ENCODE data around the gene LILRB3.
"Not testable (repeated sequence)": the region's sequence is repeated elsewhere in the genome, so short reads cannot be mapped to it uniquely, and the experiment has no call there.

The LILRB3 gene

DNA sequence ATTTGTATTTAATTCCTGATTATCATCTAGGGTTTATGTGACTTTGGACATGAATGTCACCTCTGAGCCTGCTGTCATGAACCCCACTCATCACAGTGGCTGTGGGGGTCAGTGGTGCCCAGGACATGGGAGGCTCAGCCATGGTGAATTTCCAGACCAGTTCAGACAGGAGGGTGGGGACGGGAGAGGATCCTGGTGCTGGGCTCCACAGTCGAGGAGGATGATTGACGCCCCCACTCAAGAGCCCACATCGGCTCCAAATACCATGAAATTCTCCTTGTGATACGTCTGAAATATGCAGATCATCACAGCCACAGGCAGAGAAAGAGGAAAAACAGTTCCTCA, 1.1 kb upstream of the LILRB3 start:
- H3K36me3 ChIP-seq (ENCODE audit: control insufficient read depth, insufficient read depth, low read length); H3K27me3 ChIP-seq (ENCODE audit: control insufficient read depth, insufficient read depth, low read length, poor library complexity, severe bottlenecking); H3K27ac ChIP-seq (ENCODE audit: insufficient read depth, low read depth, low read length, poor library complexity, severe bottlenecking); H3K4me1 ChIP-seq (ENCODE audit: control insufficient read depth, insufficient read depth, low read length); H3K9me3 ChIP-seq (ENCODE audit: control insufficient read depth, low read length); H3K4me3 ChIP-seq (ENCODE audit: insufficient read depth, low read depth, low read length): not testable (repeated sequence)
- WGBS, 2 experiments: 77 to 83% methylated on average over 5 of the region's 5 CpGs

DNA sequence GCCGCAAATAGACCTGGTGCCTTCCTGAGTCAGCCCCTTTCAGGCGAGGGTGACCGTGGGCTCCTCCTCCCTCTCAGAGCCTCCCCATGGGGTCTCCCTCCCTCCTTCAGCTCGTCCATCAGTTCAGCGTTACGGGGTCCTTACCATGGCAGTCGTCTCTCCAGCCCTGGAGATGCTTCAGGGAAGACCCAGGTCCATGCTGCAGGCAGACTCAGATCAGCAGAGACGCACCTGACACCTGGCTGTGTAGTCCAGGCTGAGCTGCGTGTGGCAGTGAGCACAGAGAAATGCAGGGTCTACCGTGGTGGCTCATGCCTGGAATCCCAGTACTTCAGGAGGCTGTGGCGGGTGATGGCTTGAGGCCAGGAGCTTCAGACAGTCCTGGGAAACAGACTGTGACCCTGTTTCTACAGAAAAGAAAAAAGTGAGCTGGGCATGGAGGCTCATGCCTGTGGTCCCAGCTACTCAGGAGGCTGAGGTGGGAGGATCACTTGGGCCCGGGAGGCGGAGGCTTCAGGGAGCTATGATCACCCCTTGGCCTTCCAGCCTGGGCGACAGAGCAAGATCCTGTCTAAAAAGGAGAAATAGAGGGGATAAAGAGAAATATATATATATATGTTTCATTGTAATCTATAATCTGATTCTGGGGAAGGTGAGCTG, 600 bp upstream of the LILRB3 start:
- not testable (repeated sequence) for H3K4me1 ChIP-seq (ENCODE audit: control insufficient read depth, insufficient read depth, low read length); H3K9me3 ChIP-seq (ENCODE audit: control insufficient read depth, low read length); H3K4me3 ChIP-seq (ENCODE audit: insufficient read depth, low read depth, low read length); H3K27me3 ChIP-seq (ENCODE audit: control insufficient read depth, insufficient read depth, low read length, poor library complexity, severe bottlenecking); H3K36me3 ChIP-seq (ENCODE audit: control insufficient read depth, insufficient read depth, low read length); H3K27ac ChIP-seq (ENCODE audit: insufficient read depth, low read depth, low read length, poor library complexity, severe bottlenecking)
- WGBS, 2 experiments: 74 to 82% methylated on average over 14 of the region's 14 CpGs

DNA sequence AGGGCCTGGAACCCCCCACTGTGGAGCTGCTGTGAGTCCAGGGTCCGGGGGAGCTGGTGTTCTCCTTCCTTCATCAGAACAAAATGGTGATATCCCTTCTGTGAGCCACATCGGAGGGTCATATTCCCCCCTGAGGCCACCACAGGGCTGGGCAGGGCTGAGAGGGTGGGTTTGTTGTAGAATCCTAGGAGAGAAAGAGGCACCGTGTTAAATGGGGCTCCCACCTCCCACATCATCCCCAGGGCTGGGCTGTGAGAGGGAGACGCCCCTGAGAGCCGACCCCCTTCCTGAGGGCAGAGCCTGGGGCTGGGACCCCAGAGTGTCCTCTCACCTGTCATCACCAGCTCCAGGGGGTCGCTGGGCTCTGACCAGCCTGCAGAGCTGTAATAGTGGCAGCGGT, 860 bp downstream of the LILRB3 start:
- H3K27ac ChIP-seq (ENCODE audit: insufficient read depth, low read depth, low read length, poor library complexity, severe bottlenecking); H3K4me3 ChIP-seq (ENCODE audit: insufficient read depth, low read depth, low read length); H3K4me1 ChIP-seq (ENCODE audit: control insufficient read depth, insufficient read depth, low read length); H3K27me3 ChIP-seq (ENCODE audit: control insufficient read depth, insufficient read depth, low read length, poor library complexity, severe bottlenecking); H3K9me3 ChIP-seq (ENCODE audit: control insufficient read depth, low read length); H3K36me3 ChIP-seq (ENCODE audit: control insufficient read depth, insufficient read depth, low read length): not testable (repeated sequence)
- 100% methylated on average over 2 of the region's 7 CpGs; no CpG with 5 or more reads in 1 of the 2 experiments for WGBS, 2 experiments

- H3K36me3 ChIP-seq (ENCODE audit: control insufficient read depth, insufficient read depth, low read length); H3K27ac ChIP-seq (ENCODE audit: insufficient read depth, low read depth, low read length, poor library complexity, severe bottlenecking); H3K9me3 ChIP-seq (ENCODE audit: control insufficient read depth, low read length); H3K4me1 ChIP-seq (ENCODE audit: control insufficient read depth, insufficient read depth, low read length); H3K4me3 ChIP-seq (ENCODE audit: insufficient read depth, low read depth, low read length); H3K27me3 ChIP-seq (ENCODE audit: control insufficient read depth, insufficient read depth, low read length, poor library complexity, severe bottlenecking): not testable (repeated sequence)
- WGBS, 2 experiments: 88 to 96% methylated on average over 4 to 5 of the region's 5 CpGs
Measured at GRCh38 chr19:54219702-54220101, 3.1 kb downstream of the LILRB3 start.

- no peaks in the 10 kb centered on the region for H3K4me1 ChIP-seq (ENCODE audit: control insufficient read depth, insufficient read depth, low read length)
- no peaks in the 10 kb centered on the region for H3K9me3 ChIP-seq (ENCODE audit: control insufficient read depth, low read length)
- no peaks in the 10 kb centered on the region for H3K36me3 ChIP-seq (ENCODE audit: control insufficient read depth, insufficient read depth, low read length)
- no peaks in the 10 kb centered on the region for H3K27me3 ChIP-seq (ENCODE audit: control insufficient read depth, insufficient read depth, low read length, poor library complexity, severe bottlenecking)
- H3K27ac ChIP-seq (ENCODE audit: insufficient read depth, low read depth, low read length, poor library complexity, severe bottlenecking): no peak overlapping the region
- H3K4me3 ChIP-seq (ENCODE audit: insufficient read depth, low read depth, low read length): no peak overlapping the region
- 92 to 93% methylated on average over 27 of the region's 27 CpGs for WGBS, 2 experiments
Measured at GRCh38 chr19:54218960-54219661, 3.7 kb downstream of the LILRB3 start.

DNA sequence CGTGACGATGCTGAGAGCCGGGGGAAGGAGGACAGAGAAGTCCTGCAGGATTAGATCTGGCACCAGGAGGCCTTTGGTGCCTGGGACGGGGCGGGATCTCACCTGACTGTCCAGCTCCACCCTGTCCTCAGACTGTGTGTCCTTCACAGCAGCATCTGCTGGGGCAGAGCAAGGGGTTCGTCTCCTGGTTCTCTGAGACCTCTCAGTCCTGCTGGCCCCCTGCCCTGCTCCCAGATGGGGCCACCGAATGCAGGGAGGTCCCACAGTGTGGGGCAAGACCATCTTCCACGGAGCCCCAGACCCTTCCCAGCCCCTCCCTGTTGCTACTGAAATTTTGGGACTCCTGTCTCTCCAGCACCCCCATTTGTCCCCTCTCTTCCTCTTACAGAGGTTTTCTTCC, 4.5 kb downstream of the LILRB3 start:
- Histone ChIP-seq H3K27me3 (ENCODE audit: control insufficient read depth, insufficient read depth, low read length, poor library complexity, severe bottlenecking) (no peaks in the 10 kb centered on the region), H3K27ac (ENCODE audit: insufficient read depth, low read depth, low read length, poor library complexity, severe bottlenecking) (no peak overlapping the region)
- 76 to 80% methylated on average over 8 of the region's 8 CpGs for WGBS, 2 experiments

DNA sequence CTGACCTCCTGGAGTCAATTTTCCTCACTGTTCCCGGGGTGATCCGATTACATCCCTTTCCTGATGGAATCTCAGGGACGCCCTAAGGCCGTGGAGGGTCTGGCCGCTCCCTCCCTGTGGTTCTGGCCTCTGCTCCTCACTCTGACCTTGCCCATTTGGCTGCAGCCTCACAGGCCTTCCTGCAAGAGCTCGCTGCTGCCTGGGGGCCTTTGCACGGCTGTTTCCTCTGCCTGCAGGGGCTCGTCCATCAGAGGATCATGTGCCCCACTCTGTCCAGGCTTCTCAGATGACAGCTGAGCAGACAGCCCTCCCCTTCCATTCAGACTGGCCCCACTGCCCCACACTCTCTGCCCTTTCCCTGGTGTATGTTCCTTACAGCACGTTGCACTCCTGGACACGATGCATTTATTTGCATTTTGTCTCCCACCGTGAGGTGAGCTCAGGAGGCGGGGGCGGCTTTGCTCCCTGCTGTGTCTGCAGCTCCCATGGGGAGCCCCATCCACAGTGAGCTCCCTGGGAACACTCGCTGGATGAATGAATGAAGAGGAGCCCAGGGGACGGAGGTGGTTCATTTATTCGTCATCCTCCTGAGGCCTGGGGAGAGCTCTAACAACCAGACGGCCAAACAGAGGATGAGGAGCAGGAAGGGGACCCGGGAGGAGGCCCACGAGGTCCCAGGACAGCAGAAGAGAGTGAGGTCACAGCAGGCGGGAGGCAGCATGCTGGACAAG, 5.1 kb downstream of the LILRB3 start:
- H3K27ac ChIP-seq (ENCODE audit: insufficient read depth, low read depth, low read length, poor library complexity, severe bottlenecking); H3K36me3 ChIP-seq (ENCODE audit: control insufficient read depth, insufficient read depth, low read length); H3K4me3 ChIP-seq (ENCODE audit: insufficient read depth, low read depth, low read length); H3K9me3 ChIP-seq (ENCODE audit: control insufficient read depth, low read length); H3K4me1 ChIP-seq (ENCODE audit: control insufficient read depth, insufficient read depth, low read length); H3K27me3 ChIP-seq (ENCODE audit: control insufficient read depth, insufficient read depth, low read length, poor library complexity, severe bottlenecking): not testable (repeated sequence)
- 51 to 60% methylated on average over 16 of the region's 20 CpGs for WGBS, 2 experiments

More for the DNA sequence above, 4.5 kb downstream of the LILRB3 start:
- no peaks in the 10 kb centered on the region for H3K4me1 ChIP-seq (ENCODE audit: control insufficient read depth, insufficient read depth, low read length)
- no peak overlapping the region for H3K4me3 ChIP-seq (ENCODE audit: insufficient read depth, low read depth, low read length)
- H3K36me3 ChIP-seq (ENCODE audit: control insufficient read depth, insufficient read depth, low read length): no peaks in the 10 kb centered on the region
- no peaks in the 10 kb centered on the region for H3K9me3 ChIP-seq (ENCODE audit: control insufficient read depth, low read length)

DNA sequence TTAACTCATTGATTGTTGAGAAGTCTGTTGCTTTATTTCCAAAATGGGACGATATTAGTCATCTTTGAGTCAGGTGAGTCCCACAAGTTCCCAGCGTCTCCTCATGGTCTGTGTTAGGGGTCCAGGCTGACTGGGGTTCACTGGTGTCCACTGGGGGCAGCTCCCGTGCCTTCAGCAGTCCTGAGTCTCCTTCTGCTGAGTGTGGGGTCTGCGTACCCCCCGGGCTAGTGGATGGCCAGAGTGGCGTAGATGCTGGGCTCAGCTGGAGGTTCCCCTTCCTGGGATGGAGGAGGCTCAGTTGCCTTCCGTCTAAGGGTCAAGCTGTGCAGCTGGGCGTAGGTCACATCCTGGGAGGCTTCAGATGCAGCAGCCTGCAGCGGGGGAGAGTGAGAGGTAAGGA, 5.9 kb downstream of the LILRB3 start:
- H3K36me3 ChIP-seq (ENCODE audit: control insufficient read depth, insufficient read depth, low read length): no peaks in the 10 kb centered on the region
- no peak overlapping the region for H3K27ac ChIP-seq (ENCODE audit: insufficient read depth, low read depth, low read length, poor library complexity, severe bottlenecking)
- H3K27me3 ChIP-seq (ENCODE audit: control insufficient read depth, insufficient read depth, low read length, poor library complexity, severe bottlenecking): no peaks in the 10 kb centered on the region
- 78 to 83% methylated on average over 9 of the region's 9 CpGs for WGBS, 2 experiments
- no peaks in the 10 kb centered on the region for H3K9me3 ChIP-seq (ENCODE audit: control insufficient read depth, low read length)
- H3K4me1 ChIP-seq (ENCODE audit: control insufficient read depth, insufficient read depth, low read length): no peaks in the 10 kb centered on the region
- H3K4me3 ChIP-seq (ENCODE audit: insufficient read depth, low read depth, low read length): no peak overlapping the region

DNA sequence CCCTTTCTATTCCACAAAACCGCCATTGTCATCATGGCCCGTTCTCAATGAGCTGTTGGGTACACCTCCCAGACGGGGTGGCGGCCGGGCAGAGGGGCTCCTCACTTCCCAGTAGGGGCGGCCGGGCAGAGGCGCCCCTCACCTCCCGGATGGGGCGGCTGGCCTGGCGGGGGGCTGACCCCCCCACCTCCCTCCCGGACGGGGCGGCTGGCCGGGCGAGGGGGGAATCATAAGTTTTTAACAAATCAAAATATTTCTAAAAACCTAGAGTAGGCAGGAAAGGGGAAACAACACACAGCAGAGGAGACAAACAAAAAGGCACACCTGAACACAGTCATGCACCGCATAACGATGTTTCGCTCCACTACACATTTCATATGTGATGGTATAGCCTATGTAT, 8.1 kb downstream of the LILRB3 start:
- not testable (repeated sequence) for H3K36me3 ChIP-seq (ENCODE audit: control insufficient read depth, insufficient read depth, low read length); H3K27ac ChIP-seq (ENCODE audit: insufficient read depth, low read depth, low read length, poor library complexity, severe bottlenecking); H3K27me3 ChIP-seq (ENCODE audit: control insufficient read depth, insufficient read depth, low read length, poor library complexity, severe bottlenecking); H3K4me3 ChIP-seq (ENCODE audit: insufficient read depth, low read depth, low read length); H3K9me3 ChIP-seq (ENCODE audit: control insufficient read depth, low read length); H3K4me1 ChIP-seq (ENCODE audit: control insufficient read depth, insufficient read depth, low read length)
- WGBS, 2 experiments: 96 to 99% methylated on average over 12 to 14 of the region's 19 CpGs

DNA sequence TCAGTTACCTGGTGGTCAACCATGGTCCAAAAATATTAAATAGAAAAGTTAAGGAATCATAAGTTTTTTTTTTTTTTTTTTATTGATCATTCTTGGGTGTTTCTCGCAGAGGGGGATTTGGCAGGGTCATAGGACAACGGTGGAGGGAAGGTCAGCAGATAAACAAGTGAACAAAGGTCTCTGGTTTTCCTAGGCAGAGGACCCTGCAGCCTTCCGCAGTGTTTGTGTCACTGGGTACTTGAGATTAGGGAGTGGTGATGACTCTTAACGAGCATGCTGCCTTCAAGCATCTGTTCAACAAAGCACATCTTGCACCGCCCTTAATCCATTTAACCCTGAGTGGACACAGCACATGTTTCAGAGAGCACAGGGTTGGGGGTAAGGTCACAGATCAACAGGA, 8.6 kb downstream of the LILRB3 start:
- H3K9me3 ChIP-seq (ENCODE audit: control insufficient read depth, low read length); H3K27me3 ChIP-seq (ENCODE audit: control insufficient read depth, insufficient read depth, low read length, poor library complexity, severe bottlenecking); H3K4me3 ChIP-seq (ENCODE audit: insufficient read depth, low read depth, low read length); H3K27ac ChIP-seq (ENCODE audit: insufficient read depth, low read depth, low read length, poor library complexity, severe bottlenecking); H3K36me3 ChIP-seq (ENCODE audit: control insufficient read depth, insufficient read depth, low read length); H3K4me1 ChIP-seq (ENCODE audit: control insufficient read depth, insufficient read depth, low read length): not testable (repeated sequence)
- WGBS, 2 experiments: 83 to 86% methylated on average over 1 to 2 of the region's 5 CpGs
